DLD1 (cell line): Measurements from ENCODE around the gene NELL2.
"Not testable (repeated sequence)": the region's sequence is repeated elsewhere in the genome, so short reads cannot be mapped to it uniquely, and the experiment has no call there.

Experiments
- in situ Hi-C: cut with HindIII; loops from 2 replicates; pipeline ENCODE4 v1.10.0; 2017; ENCODE audit warnings: low sequenced_read_pairs

The NELL2 gene

DNA sequence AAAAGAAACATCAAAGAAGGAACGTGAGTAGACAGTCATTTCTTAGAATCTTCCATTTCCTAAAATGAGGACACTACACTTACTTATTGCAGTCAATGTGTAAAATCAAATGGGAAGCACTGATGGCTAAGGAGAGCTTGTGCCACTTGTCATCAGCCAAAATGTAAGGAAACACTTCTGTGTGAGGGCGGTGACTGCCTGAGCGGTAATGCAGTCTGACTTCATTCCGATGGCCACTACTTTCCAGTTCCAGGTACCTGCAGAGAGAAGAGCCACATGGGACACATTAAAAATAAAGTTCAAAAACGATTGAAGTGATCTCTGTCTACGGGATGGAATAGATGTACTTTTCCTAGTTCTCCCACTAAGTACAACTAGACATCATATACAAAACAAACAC lies 96.3 kb downstream of the NELL2 start:
- in situ Hi-C loops, result no loop called here

DNA sequence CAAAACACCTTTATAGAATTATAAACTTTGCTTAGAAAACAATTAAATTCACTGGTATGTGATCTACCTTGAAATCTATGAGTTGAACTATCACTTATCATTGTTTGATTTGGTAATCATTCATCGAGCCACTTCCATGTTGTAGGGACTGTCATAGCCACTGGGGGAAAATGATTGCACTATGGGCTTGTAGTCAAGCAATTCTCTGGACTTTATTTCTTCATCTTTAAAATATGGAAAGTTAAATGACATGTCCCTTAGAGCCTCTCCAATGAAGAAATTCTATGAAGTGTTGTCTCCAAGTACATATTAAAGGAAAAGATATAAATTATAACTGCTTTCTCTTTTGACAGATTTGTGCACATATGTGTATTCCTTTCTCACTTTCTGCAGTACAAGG lies 97.3 kb downstream of the NELL2 start:
- in situ Hi-C loops, result no loop called here

DNA sequence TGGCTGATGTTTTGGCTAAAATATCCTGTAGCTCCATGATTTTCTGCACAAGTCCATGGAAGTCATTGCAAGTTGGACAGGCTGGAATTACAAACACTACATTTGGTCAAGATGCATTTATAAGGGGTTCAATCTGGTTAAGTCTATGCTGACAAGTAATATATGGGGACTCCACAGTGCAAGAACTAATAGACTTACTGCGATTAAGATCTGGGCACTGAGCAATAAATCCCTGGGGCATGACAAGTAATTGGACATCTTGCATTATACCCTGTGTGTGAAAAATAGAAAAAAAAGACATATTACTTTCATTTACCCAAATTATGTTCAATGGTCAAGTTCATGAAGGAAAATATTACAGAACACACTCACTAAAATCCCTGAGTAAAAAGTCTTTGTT lies 99.1 kb downstream of the NELL2 start:
- in situ Hi-C loops, result no loop called here

DNA sequence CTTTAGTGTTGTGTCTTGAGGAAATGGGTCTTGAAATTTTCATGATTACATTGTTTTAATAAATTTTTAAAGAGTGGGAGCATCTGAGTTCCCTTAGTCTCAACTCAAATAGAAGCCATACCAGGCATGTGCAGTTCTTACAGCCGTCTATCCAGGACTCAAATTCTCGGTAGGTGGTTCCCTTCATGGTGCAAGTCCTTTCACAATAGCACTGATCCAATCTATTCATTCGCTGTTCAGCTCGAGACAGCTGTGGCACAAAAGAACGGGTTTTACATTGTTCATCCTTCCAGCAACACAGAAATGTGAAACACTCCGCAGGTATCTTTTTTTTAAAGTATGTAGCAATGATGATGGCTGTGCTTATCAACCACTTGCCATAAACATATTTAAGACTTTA lies 100.2 kb downstream of the NELL2 start:
- in situ Hi-C loops, result no loop called here

DNA sequence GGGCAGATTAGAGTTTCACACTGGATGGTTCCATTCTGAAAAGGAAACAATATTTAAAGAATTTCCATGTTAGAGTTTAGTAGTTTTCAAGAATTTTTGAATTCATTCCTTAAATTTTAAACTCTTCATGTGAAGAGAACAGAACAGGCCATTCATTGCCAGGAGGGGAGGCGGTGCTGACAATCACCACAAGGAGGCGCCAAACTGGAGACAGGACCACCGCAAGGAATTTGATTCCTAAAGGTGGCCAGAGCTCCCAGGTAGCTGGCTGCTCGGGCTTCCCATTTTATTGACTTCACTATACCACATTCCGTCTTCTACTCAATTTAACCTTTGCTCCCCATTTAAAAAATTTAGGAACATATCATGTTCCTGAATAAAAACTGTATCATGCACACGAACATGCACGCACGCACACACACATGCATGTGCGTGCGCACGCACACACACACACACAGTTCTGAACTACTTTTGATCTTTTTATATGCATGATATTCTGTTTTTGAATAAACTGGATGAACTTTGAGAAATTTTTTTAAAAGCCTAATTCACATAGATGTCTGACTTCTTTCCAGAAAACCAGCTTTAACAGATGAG lies 101.2 kb downstream of the NELL2 start:
- in situ Hi-C loops, result no loop called here

DNA sequence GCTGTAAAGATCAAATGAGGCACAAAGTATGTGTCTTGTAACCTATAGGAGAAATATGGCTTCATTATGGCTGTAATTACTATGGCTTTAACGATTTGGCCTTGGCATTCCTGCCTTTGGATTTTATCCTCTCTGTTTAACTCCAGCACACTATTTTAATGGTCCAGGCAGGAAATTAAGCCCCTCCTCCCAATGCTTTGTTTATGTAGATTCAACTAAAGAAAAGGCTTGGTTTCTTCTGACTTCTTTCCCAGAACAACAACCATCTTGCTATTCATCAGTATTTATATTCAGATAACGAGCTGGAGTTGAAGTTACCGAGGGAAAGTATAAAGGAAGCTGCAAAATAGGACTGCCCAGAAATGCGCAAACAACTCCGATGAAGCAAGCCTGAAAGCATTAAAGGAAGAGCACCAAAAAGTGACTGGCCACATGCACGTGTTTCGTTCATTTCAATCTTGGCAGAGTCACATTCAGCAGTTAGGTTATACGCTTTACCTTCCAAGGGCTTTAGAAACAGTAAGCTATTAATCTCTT lies 104.6 kb downstream of the NELL2 start:
- in situ Hi-C loops, result no loop called here

DNA sequence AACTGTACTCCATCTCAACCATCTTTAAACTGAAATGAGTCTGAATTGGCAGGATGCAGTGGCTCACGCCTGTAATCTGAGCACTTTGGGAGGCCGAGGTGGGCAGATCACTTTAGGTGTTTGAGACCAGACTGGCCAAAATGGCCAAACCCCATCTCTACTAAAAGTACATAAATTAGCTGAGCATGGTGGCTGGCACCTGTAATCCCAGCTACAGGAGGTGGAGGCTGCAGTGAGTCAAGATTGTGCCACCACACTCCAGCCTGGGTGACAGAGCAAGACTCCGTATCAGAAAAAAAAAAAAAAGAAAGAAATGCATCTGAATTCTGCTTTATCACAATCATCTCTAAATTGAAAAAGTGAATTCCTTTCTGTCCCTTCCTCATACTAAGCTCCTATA lies 110.3 kb downstream of the NELL2 start:
- in situ Hi-C loops, result no loop called here

DNA sequence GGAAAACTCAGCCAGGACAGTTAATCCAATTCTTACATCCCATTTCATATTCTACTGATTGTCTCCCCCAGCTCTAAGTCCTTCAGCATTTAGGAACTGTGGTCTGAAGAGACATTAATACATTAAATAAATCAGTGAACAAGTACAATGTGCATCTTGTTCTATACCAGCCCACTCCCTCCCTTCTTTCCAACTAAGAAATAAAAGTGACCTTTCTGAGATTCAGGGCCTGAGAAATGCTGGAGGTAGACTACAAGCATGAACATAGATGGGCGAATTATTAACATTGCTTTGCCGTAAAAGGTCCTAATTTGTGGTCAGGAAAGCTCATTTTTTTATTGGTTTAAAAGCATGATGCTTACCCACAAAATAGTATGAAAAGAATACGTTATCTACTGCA lies 113.1 kb downstream of the NELL2 start:
- in situ Hi-C loops, result no loop called here

DNA sequence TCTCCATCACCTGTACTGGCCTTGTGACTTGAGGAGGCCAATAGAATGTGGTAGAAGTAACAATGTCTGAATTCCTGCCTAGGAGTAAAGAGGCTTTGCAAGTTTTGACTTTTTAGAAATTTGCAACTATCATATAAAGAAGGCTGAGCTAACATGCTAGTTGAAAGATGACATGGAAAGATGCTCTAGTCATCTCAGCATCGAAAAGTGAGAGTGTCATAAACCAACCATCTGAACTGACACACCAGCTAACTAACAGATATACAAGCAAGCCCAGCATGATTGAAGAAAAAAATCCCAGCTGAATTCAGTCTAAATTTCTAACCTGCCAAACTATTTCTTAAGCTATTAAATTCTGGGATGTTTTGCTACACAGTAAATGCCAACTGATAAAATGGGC lies 116.8 kb downstream of the NELL2 start:
- in situ Hi-C loops, result no loop called here

DNA sequence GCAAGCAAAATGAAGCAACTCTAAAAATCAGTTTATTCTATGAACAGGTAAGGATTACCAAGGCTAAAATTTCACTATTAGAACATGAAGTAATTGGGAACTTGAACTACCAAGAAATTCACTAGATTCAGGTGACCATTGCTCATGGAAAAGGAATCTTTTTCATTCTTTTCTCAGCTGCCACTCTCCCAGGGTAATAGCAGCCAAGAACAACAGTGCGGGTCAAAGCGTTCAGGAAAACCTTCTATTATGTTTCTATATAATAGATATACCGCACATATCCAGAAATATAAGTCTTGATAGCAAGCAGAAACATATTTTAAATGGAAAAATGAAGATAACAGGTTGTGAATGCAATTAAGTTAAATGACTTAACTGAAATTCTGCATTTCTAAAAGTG lies 125.6 kb downstream of the NELL2 start:
- in situ Hi-C loops, result no loop called here

DNA sequence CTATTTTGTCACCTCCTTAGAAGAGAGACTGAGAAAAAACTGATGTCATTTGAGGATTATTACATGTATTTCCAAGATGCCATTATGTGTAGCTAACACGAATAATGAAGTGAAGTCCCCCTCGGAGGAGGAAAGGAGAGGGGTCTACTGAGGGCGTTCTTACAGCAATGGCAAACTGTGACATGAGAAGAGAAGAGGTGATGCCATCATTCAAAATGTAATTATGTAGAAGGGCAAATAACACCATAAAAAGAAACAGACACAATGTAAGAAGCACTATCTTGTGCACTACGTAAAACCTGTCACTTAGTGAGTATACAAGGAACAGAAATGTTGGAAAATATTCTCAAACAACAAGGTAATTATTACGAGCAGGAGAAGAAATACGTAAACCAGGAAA lies 126.5 kb downstream of the NELL2 start:
- in situ Hi-C loops, result no loop called here

DNA sequence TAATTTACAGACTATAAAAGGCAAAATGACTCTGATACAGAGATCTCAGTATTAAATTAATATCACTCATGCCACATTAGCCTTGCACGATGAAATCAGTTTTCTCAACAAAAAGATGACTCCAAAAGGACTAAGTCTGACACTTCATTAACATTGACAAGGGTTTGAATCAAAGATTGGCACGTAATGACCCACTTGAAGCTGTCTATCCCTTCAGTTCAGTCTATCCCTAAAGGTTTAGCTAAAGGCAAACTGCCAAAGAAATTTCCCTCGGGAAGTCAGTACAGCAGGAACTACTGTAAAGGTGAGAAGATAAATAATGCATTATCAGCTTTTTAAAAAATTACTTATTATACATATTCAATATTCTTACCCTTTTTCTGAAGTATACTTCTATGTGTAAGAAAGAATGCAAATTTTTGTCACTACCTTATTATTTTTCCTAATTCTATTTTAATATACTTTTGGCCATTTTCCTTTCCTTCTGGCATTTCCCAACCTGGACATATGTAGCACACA lies 127.1 kb downstream of the NELL2 start:
- in situ Hi-C loops, result no loop called here

DNA sequence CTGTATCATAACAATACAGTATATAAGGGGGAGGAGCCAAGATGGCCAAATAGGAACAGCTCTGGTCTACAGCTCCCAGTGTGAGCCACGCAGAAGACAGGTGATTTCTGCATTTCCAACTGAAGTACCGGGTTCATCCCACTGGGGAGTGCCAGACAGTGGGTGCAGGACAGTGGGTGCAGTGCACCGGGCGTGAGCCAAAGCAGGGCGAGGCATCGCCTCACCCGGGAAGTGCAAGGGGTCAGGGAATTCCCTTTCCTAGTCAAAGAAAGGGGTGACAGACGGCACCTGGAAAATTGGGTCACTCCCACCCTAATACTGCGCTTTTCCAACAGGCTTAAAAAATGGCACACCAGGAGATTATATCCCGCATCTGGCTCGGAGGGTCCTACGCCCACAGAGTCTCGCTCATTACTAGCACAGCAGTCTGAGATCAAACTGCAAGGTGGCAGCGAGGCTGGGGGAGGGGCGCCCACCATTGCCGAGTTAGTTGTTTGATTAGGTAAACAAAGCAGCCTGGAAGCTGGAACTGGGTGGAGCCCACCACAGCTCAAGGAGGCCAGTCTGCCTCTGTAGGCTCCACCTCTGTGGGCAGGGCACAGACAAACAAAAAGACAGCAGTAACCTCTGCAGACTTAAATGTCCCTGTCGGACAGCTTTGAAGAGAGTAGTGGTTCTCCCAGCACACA lies 134.7 kb downstream of the NELL2 start:
- in situ Hi-C loops, result not testable (repeated sequence)

DNA sequence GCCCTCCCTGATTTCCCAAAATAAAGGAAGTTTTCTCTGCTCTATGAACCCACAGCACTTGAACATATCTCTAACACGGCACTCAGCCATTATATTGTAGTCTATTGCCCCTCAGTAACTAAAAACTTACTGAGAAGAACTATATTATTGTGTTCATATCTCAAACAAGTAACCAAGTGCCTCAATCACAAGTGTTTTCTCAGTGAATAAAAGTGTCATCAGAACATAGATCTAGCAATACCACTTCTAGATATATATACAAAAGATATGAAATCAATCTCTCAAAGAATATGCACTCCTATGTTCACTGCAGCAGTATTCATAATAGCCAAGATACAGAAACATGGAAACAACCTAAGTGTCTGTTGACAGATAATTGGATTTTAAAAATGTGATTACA lies 138.1 kb downstream of the NELL2 start:
- in situ Hi-C loops, result no loop called here

DNA sequence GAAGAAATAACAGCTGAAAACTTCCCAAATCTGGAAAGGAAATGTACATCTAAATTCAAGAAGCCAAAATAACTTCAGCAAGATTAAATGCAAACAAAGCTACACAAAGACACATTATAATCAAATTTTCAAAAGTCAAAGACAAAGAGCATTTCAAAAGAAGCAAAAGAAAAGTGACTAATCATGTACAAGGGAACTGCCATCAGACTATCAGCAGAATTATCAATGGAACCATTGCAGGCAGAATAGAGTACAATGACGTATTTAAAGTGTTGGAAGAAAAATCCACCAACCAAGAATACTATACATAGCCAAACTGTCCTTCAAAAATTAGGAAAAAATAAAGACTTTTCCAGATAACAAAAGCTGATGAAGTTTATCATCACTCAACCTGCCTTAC lies 147.5 kb downstream of the NELL2 start:
- in situ Hi-C loops, result no loop called here

DNA sequence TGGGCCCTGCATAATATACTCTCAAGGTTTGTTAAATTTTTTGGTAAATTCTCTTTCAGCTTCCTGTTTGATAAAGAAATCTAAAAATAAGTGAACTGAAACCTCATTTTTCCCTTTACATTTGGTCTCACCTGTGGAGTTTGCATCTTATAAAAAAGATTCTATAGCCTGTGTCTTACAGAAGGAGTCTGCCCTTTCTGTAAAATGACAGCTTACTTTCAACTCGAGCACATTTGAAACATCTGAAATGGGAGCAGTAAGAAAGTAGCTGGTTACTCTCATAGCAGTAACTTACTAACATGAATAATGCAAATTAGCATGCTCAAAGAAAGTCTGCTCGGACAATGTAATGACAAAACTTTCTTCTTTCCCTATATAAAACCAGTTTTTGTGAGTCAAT lies 155.8 kb downstream of the NELL2 start:
- in situ Hi-C loops, result no loop called here

DNA sequence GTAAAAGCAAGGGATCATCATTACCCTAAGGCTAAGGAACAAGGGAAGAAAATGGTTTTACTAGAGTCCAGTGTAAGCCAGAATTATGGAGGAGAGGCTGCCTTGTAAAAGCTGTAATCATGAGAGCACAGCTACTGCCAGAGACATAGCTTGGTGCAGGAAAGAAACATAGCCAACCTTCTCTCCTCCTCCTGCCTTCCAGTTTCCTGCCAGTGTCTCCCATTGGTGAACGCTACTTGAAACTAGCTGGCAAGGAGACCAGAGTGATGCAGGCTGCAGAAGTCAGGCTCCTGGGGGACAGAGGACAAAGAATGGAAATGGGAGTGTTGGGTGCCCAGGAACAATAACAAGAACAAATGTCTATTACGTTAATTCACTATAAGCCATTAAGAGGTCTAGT lies 158.5 kb downstream of the NELL2 start:
- in situ Hi-C loops, result no loop called here

DNA sequence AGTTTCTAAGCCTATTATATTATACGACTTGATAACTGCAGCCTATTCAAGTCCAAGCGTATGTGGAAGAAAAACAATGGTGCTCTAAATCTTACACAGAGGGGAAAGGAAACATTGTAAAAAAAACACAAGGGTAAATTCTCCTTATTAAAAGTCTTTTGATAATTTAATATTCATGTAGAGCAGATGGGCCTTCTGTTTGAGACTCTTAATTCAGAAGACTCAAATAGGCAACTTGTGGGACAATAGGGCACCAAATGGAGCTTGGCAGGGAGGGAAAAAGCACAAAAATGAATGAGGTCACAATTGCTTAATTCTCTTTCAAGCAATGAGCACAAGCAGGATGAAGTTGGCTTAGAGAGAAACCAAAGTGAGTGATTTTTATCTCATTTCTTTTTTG lies 159.4 kb downstream of the NELL2 start:
- in situ Hi-C loops, result no loop called here

DNA sequence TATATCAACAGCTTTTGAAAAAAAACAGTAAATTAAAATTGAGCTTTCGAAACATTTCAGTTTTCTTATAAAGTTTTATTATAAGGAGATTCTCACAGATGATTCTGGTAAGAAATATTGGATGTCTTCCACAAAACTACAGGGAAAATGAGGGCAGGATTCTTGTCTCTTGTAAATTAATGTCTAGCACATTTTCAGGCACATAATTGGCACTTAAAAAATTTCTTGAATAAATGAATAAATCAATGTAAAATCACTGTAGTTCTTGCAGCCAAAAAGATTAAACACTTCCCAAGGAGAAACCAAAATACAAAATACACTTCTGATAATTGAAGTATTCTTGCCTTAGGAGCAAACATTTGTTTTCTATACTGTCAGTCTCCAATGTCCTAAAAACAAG lies 164.4 kb downstream of the NELL2 start:
- in situ Hi-C loops, result loop anchor here (5.0 kb wide), 1 partner anchor 94 kb away; no protein-coding TSS in a partner anchor

DNA sequence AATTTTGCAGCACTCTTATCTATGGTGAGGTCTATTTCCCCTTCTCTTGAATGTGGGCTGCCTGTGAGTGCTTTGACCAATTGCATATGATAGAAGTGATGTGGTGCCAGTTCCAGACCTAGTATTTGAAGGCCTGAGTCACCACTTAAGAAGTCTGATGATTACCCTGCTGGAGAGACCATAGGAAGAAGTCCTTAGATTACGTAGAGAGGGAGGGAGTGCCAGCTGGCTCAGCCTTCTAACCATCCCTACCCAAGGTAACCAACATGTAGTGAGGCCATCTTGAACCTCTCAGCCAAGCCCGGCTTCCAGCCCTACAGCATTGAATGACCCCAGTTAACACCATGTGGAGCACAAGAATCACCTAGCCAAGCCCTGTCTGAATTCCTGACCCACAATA lies 166.9 kb downstream of the NELL2 start:
- in situ Hi-C loops, result no loop called here

DNA sequence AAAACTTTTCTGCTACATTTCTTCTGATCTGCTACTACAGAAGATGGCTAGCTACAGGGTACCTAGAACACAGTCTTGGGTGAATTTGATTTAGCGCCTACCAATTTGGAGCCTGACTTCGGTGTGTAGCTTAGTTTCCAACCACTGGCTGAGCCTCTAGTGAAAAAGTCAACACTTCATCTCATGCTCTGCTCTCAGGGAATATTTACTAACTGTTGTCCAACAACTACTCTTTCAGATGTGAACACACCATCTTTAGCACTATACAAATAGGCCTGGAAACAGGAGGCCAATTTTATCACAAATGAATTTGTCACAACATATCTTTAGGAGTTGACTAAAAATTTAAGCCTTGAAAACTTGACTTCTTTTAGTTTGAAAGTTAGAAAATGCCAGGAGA lies 167.9 kb downstream of the NELL2 start:
- in situ Hi-C loops, result no loop called here

DNA sequence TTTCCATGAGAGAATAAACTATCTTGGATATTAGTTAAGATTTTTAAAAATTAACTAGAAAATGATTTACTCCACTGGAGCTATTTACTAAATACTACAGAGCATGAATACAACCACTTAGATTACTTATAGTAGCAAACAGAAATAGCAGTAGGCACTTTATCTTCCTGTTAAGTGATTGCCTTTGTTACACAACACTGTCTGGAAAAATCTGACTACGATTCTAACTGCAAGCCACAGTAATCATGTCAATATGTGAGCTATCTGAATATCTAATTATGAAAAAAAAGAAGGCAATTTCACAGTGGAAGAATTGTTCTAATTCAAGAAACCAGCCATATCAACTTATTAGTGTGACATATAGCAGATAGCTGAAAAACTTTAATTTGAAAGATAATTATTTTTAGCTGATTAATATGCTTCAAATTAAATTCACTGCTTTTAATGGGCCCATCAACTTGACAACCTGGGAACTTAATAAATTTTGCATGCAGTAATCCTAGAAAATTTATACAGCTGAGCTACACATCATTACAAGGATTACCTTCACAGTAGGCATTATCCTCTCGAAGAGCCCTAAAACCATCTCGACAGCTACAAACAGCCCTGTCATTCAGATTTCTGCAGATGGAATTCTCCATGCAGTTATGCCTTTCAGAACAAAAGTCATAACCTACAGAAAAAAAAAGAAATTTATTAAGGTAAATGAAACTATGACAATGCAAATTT lies 172.8 kb downstream of the NELL2 start:
- in situ Hi-C loops, result no loop called here
